Transverse colon (tissue), 4 donors: ENCODE measurements around the gene CDK17. TPM values are rescaled to one million over a fixed set of nuclear protein-coding genes. Genes with fewer than 3 reads are reported as not detected.

Source experiments
- DNase-seq: peaks from one replicate; pipeline ENCODE4 v3.0.0-alpha.2; 2019
- H3K27ac ChIP-seq, 4 donors: fragments of 200-600 bp; sonication (generic); 2 replicates each; pipeline ENCODE4 v1.5.1; 2016 to 2018; ENCODE audit warnings: inconsistent platforms in 4 of 4
- H3K27me3 ChIP-seq: fragments of 200-600 bp; sonication (generic); 2 replicates; pipeline ENCODE4 v1.5.1; 2017; ENCODE audit warnings: inconsistent platforms
- H3K36me3 ChIP-seq, 4 donors: fragments of 200-600 bp; sonication (generic); 2 replicates each; pipeline ENCODE4 v1.5.1; 2017 to 2019; ENCODE audit warnings: inconsistent platforms in 4 of 4
- H3K4me1 ChIP-seq, 4 donors: fragments of 200-600 bp; sonication (generic); 2 replicates each; pipeline ENCODE4 v1.5.1; 2017 to 2020; ENCODE audit warnings: inconsistent platforms in 4 of 4
- H3K4me3 ChIP-seq, 4 donors: fragments of 200-600 bp; sonication (generic); 1 replicate in 1 of 4; 2 replicates in 3 of 4; pipeline versions ENCODE4 v1.5.1 to v1.6.1; 2017 to 2019; ENCODE audit warnings: inconsistent platforms in 4 of 4
- H3K9me3 ChIP-seq, 2 donors: fragments of 200-600 bp; sonication (generic); 2 replicates each; pipeline ENCODE4 v1.5.1; 2017 to 2019; ENCODE audit warnings: inconsistent platforms in 2 of 2
- EP300 ChIP-seq: sonication (generic); formaldehyde crosslinking; IDR thresholded peaks from one replicate; pipeline ENCODE4 v1.6.1; 2017; ENCODE audit warnings: antibody characterized with exemption, low read depth
- POLR2A ChIP-seq: fragments of 450-650 bp; IDR thresholded peaks from one replicate; pipeline ENCODE4 v1.6.1; 2016; ENCODE audit warnings: antibody characterized with exemption, mild to moderate bottlenecking, moderate library complexity
- POLR2AphosphoS5 ChIP-seq, 3 donors: sonication (generic); formaldehyde crosslinking; IDR thresholded peaks; one replicate each; pipeline ENCODE4 v1.6.1; 2016; ENCODE audit warnings: antibody characterized with exemption in 3 of 3
- WGBS, 2 donors: methylation state at CpG; one replicate each; pipeline ENCODE4 v1.1.5; 2018; ENCODE audit warnings: low coverage in 1 of 2; 5-methylcytosine and 5-hydroxymethylcytosine counted together
- in situ Hi-C, 4 donors: fragments of 200-750 bp; cut with MboI; loops; one replicate each; pipeline versions ENCODE4 v1.15.0 to v1.15.1; 2017; ENCODE audit warnings: low sequenced_read_pairs in 3 of 4, low pct_ligation_motif_present in 1 of 4, low pct_unique_long_range_greater_than_20kb in 1 of 4
- intact Hi-C: fragments of 100-400 bp; cut with DNase I; formaldehyde crosslinking; loops from one replicate; pipeline ENCODE4 v1.15.1; 2023; ENCODE audit warnings: low total_unique reads
- total RNA-seq, 4 donors: library from RNA; depleted of rRNA; stranded (reverse); fragments of >200 nt; gene quantifications; one replicate each; pipeline ENCODE4 v1.1.0, GENCODE V29; 2016
- TF ChIP-seq, protein P1 (sequence below), 5 experiments: fragments of 200-600 bp in 3 of 5; fragments of 450-650 bp in 2 of 5; sonication (generic) in 3 of 5; IDR thresholded peaks; 1 replicate in 2 of 5; 2 replicates in 3 of 5; pipeline ENCODE4 v1.5.1; 2016 to 2017; ENCODE audit warnings: antibody characterized with exemption in 5 of 5, inconsistent platforms in 3 of 5, mild to moderate bottlenecking in 2 of 5, moderate library complexity in 1 of 5

CDK17 gene
- total RNA-seq, 4 donors from 2014 or later: 32.5 to 81.4 (median 51.8) TPM

DNA sequence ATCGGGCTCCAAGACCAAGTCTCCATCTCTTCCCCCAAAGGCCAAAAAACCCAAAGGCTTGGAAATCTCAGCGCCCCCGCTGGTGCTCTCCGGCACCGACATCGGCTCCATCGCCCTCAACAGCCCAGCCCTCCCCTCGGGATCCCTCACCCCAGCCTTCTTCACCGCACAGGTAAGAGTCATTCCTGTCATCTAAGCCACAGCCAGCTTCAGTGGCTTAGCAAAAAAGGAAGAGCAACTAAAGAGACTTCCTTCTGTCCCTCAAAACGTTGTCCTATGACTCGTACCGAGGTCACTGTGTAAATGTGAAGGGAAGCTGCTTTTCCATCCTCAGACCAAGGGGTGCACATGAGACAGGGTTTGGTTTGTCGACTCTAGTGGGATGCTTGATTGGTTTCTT is 152.7 kb downstream of the CDK17 start:
- DNase-seq: no peak
- Histone ChIP-seq H3K36me3 (peaks cover 0 to 11% (median 0%) of the 10 kb centered on the region in 4 donors), H3K4me3 (no peak overlapping the region), H3K4me1 (peaks cover 2 to 13% (median 5%) of the 10 kb centered on the region in 4 donors), H3K27ac (no peak overlapping the region), H3K27me3 (no peaks in the 10 kb centered on the region), H3K9me3 (no peaks in the 10 kb centered on the region)
- in situ Hi-C loops: no loop called here
- no peak for TF ChIP-seq POLR2A
- no peak for TF ChIP-seq EP300
- TF ChIP-seq, protein P1, sequence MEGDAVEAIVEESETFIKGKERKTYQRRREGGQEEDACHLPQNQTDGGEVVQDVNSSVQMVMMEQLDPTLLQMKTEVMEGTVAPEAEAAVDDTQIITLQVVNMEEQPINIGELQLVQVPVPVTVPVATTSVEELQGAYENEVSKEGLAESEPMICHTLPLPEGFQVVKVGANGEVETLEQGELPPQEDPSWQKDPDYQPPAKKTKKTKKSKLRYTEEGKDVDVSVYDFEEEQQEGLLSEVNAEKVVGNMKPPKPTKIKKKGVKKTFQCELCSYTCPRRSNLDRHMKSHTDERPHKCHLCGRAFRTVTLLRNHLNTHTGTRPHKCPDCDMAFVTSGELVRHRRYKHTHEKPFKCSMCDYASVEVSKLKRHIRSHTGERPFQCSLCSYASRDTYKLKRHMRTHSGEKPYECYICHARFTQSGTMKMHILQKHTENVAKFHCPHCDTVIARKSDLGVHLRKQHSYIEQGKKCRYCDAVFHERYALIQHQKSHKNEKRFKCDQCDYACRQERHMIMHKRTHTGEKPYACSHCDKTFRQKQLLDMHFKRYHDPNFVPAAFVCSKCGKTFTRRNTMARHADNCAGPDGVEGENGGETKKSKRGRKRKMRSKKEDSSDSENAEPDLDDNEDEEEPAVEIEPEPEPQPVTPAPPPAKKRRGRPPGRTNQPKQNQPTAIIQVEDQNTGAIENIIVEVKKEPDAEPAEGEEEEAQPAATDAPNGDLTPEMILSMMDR (IDR thresholded peaks at IDR 0.05): no peak
- no peak for TF ChIP-seq POLR2AphosphoS5 (IDR thresholded peaks at IDR 0.05)
- intact Hi-C loops: no loop called here
- 85 to 97% methylated on average over 6 to 13 of the region's 13 CpGs for WGBS, 2 donors

DNA sequence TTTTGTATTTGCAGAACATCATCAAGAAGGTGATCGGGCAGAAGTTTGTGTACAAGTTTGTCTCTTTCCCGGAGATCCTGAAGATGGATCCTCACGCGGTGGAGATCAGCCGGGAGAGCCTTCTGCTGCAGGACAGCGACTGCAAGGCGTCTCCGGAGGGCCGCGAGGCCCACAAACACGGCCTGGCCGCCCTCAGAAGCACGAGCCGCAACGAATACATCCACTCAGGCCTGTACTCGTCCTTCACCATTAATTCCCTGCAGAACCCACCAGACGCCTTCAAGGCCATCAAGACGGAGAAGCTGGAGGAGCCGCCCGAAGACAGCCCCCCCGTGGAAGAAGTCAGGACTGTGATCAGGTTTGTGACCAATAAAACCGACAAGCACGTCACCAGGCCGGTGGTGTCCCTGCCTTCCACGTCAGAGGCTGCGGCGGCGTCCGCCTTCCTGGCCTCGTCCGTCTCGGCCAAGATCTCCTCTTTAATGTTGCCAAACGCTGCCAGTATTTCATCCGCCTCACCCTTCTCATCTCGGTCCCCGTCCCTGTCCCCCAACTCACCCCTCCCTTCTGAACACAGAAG is 153.2 kb downstream of the CDK17 start:
- peaks cover 2 to 18% (median 10%) of the 10 kb centered on the region in 4 donors for H3K4me1 ChIP-seq
- no peak overlapping the region for H3K4me3 ChIP-seq
- peaks cover 0 to 11% (median 0%) of the 10 kb centered on the region in 4 donors for H3K36me3 ChIP-seq
- TF ChIP-seq, protein P1 (IDR thresholded peaks at IDR 0.05): no peak
- TF ChIP-seq POLR2A (no peak), POLR2AphosphoS5 (IDR thresholded peaks at IDR 0.05) (no peak)
- in situ Hi-C loops (no loop called here), intact Hi-C loops (no loop called here)
- WGBS, 2 donors: 93 to 96% methylated on average over 3 to 36 of the region's 36 CpGs
- no peaks in the 10 kb centered on the region for H3K9me3 ChIP-seq
- H3K27ac ChIP-seq: no peak overlapping the region
- DNase-seq: no peak
- no peaks in the 10 kb centered on the region for H3K27me3 ChIP-seq

DNA sequence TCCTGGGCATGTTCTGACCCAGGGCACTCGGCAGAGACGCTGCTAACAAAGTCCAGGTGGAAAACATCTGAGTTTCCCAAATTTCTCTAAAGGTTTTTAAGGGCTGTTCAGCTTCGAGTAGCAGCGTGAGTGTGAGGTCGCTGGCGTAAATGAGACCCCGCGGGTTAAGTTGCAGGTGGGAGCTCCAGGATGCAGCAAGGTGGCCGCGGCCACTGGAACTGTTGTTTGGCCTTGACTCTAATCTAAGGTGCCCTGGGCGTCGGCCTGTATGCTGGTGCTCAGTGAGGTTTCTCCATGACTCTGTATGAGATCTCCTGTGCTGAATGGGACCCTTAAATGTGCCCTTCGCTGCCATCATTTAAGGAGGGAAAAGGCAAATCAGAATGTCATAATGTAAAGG is 155.4 kb downstream of the CDK17 start:
- Histone ChIP-seq H3K9me3 (no peaks in the 10 kb centered on the region), H3K27ac (no peak overlapping the region), H3K4me1 (peaks cover 6 to 33% (median 15%) of the 10 kb centered on the region in 4 donors), H3K27me3 (no peaks in the 10 kb centered on the region), H3K4me3 (no peak overlapping the region), H3K36me3 (peaks cover 0 to 11% (median 0%) of the 10 kb centered on the region in 4 donors)
- intact Hi-C loops: no loop called here
- 86 to 92% methylated on average over 9 to 13 of the region's 13 CpGs for WGBS, 2 donors
- in situ Hi-C loops: no loop called here
- no peak for DNase-seq
- TF ChIP-seq POLR2AphosphoS5 (IDR thresholded peaks at IDR 0.05): no peak
- TF ChIP-seq, protein P1 (IDR thresholded peaks at IDR 0.05): no peak
- TF ChIP-seq POLR2A: no peak
- no peak for TF ChIP-seq EP300

DNA sequence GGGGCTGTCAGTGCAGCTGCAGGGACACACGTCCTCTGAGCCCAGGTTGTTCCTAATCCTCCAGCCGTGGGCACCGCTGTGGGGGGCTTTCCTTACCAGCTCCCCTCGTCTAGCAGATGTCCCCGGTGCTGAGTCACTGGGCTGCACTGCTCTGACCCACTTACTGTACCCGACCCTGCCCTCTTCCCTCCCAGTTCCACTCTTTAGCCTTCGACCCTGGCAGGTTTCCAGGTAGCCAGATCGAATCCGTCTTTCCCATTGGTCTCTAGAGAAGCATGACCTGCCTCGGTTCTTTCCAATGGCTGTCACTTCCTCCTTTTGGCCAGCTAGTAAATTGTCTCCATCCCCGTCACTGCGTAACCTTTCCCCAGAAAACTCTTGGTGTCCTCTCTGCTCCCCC is 157.6 kb downstream of the CDK17 start:
- Histone ChIP-seq H3K4me3 (no peak overlapping the region), H3K36me3 (peaks cover 0 to 6% (median 0%) of the 10 kb centered on the region in 4 donors), H3K9me3 (no peaks in the 10 kb centered on the region), H3K4me1 (peaks cover 13 to 48% (median 29%) of the 10 kb centered on the region in 4 donors), H3K27ac (peak overlapping the region; percentile 69 to 90 (median 86)), H3K27me3 (no peaks in the 10 kb centered on the region)
- intact Hi-C loops (no loop called here), in situ Hi-C loops (no loop called here)
- no peak for DNase-seq
- TF ChIP-seq POLR2A: no peak
- TF ChIP-seq, protein P1 (IDR thresholded peaks at IDR 0.05): no peak
- TF ChIP-seq EP300: no peak
- no peak for TF ChIP-seq POLR2AphosphoS5 (IDR thresholded peaks at IDR 0.05)
- 73 to 74% methylated on average over 3 to 12 of the region's 12 CpGs for WGBS, 2 donors
